Coronary artery (tissue), 2 donors: ENCODE results near the gene CDH4.

Source experiments
- DNase-seq: peaks from one replicate; pipeline ENCODE4 v3.0.0-alpha.2; 2017; ENCODE audit warnings: low spot score
- H3K27ac ChIP-seq, 2 donors: fragments of 200-600 bp; sonication (generic); one replicate each; pipeline ENCODE4 v1.5.1; 2016 to 2019
- H3K4me3 ChIP-seq: fragments of 200-600 bp; sonication (generic); 2 replicates; pipeline ENCODE4 v1.5.1; 2016; ENCODE audit warnings: mild to moderate bottlenecking, moderate library complexity
- TF ChIP-seq, protein P1 (sequence below): fragments of 200-600 bp; sonication (generic); IDR thresholded peaks from one replicate; pipeline ENCODE4 v1.5.1; 2019; ENCODE audit warnings: antibody characterized with exemption

CDH4 gene

DNA sequence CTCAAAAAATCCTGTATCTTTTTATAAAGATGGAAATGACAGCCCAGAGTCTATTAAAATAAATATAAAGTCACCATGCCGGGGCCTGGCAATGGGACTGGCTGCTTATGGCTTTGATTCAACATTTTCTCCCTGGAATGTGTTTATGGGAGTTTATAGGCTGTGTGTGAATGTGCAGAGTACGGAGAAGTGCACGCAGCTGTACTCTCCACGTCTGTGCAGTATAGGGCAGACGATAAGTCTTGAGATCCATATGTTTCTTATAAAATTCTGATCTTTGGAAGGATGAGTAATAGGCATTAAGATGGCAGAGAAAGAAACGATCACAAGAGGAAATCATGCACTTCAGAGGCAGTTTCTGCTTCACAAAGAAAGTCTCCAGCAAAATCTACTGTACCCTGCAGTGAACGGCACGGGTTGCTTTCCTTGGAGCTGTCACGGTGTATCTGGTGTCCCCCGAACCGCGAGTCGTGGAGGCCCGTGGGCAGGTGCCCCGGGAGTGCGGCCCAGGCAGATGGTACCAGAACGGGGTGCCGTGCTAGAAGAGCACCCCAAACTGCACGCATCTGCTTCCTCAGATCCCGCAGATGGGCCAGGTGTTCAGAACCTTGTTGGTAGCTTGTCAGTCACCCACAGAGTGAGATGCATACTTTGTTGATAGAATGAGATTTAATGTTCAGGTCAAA lies 431.1 kb downstream of the CDH4 start:
- no peak for DNase-seq
- H3K27ac ChIP-seq = no peak overlapping the region
- TF ChIP-seq, protein P1, sequence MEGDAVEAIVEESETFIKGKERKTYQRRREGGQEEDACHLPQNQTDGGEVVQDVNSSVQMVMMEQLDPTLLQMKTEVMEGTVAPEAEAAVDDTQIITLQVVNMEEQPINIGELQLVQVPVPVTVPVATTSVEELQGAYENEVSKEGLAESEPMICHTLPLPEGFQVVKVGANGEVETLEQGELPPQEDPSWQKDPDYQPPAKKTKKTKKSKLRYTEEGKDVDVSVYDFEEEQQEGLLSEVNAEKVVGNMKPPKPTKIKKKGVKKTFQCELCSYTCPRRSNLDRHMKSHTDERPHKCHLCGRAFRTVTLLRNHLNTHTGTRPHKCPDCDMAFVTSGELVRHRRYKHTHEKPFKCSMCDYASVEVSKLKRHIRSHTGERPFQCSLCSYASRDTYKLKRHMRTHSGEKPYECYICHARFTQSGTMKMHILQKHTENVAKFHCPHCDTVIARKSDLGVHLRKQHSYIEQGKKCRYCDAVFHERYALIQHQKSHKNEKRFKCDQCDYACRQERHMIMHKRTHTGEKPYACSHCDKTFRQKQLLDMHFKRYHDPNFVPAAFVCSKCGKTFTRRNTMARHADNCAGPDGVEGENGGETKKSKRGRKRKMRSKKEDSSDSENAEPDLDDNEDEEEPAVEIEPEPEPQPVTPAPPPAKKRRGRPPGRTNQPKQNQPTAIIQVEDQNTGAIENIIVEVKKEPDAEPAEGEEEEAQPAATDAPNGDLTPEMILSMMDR = no peak
- no peak overlapping the region for H3K4me3 ChIP-seq

DNA sequence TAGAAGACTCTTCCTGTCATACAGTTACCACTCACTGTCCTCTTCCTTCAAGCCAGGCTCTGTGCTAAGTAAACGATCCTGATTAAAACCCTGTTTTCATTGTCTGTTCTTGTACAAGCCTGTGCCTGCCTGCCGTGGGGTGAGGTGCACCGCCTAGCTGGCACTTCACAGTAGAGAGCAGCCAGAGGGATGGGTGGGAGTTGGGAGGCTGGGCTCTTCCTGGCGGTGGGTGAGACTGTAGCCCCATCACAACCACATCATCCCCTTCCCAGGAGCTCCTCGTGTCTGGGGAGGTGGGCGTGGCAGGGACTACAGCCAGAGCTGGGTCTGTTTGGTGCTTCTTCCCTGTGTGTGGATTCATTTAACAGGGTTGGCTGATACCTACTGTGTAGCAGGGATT lies 431.7 kb downstream of the CDH4 start:
- H3K27ac ChIP-seq = no peak overlapping the region
- TF ChIP-seq, protein P1 = no peak
- no peak for DNase-seq
- no peak overlapping the region for H3K4me3 ChIP-seq

DNA sequence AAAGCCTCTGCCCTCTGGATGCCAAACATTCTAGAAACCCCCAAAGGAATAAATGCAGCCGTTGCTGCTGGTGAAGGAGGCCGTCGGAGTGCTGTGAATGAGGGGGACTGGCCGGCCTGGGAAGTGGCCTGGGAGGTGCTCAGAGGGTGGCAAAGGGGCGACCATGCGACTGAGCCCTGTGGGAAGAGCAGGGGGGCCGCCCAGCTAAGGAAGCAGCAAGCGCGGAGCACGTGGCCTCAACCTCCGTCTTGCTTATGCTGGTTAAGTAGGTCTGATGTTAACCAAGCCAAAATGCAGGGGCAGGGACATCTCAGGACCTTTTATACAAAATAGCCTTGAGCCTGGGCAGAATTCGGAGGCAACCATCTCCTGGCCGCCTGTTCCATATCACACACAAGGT lies 432.1 kb downstream of the CDH4 start:
- DNase-seq = no peak
- TF ChIP-seq, protein P1 = no peak
- Histone ChIP-seq H3K27ac (no peak overlapping the region), H3K4me3 (no peak overlapping the region)

DNA sequence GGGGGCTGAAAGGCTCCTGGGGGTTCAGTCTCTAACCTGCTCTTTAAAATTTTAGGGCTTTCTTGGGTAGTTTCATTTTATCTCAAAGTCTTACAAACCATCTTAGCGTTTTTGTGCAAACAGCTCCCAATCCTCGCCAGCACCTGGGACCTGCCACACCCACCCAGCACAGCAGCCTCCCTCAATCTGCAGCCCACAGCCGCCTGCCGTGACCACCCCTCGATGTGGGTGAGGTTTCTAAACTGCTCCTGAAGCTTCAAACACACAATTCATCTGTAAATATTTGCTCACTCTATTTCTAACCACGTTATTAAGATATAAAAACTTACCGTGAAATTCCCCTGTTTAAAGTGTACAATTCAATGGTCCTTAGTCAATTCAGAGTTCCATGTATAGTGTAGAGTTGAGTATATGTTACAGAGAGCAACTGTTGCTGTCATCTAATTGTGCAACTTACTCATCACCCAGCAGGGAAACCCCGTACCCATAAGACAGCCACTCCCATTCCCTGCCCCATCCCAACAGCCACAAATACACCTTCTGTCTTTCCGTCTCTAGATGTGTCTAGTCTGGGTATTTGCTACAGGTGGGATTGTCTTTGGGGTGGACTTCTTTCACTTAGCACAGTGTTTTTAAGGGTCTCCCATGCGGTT lies 432.6 kb downstream of the CDH4 start:
- no peak for DNase-seq

DNA sequence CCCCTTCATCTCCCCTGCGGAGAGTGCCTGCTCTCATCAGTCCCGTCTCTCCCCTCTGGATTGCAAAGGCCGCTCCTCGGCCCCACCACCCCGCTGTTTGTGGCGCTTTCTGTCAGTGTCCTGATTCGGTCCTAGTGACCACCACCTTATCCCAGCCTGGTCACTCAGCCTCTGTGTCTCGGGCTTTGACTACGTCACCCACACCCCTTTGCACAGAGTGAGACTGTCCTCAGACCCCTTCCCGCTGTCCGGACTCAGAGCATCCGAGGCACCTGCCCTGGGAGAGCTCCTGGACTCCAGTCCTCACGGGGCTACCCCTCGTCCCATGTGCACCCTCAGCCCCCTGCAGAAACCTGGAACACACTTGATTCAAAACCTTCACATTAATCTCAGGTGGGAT lies 433.4 kb downstream of the CDH4 start:
- H3K27ac ChIP-seq = no peak overlapping the region
- DNase-seq = no peak
- no peak overlapping the region for H3K4me3 ChIP-seq
- TF ChIP-seq, protein P1 = no peak

More for the DNA sequence above, 432.6 kb downstream of the CDH4 start:
- Histone ChIP-seq H3K27ac (no peak overlapping the region), H3K4me3 (no peak overlapping the region)
- TF ChIP-seq, protein P1 = no peak

DNA sequence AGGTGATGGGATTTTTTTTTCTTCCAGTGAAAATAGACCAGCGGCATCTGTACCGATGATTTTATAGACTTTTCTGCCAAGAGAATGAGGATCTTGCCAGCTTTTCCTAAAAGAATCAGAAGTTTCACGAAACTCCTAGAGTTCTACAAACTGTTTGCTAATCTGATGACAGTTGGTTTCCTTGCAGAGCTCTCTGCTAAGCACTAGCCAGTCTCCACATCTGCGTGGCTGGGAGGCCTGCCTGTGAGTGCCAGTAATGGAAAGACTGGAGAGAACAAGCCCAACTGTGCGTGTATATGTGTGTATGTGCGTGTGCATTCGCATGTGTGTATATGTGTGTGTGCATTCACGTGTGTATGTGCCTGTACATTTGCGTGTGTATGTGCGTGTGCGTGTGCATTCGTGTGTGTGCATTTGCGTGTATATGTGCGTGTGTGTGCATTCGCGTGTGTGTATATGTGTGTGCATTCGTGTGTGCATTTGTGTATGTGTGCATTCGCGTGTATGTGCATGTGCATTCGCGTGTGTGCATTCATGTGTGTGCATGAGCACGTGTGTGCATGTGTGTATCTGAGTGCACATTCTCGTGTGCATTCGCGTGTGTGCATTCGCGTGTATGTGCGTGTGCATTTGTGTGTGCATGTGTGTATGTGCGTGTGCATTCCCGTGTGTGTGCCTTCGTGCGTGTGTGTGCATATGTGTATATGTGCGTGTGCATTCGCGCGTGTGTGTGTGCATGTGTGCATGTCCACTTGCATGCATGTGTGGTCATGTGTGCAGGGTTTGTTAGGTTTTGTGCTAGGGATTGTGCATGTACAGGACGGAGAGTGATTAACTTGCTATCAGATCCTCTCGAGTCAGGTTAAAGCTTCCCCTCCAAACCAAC lies 434.2 kb downstream of the CDH4 start:
- H3K4me3 ChIP-seq = no peak overlapping the region
- no peak for DNase-seq
- TF ChIP-seq, protein P1 = no peak
- H3K27ac ChIP-seq = no peak overlapping the region
